ENCODE results near the gene CLEC4M.

- TF ChIP-seq SP1 (IDR thresholded peaks at IDR 0.05) (no peak), HDGF (IDR thresholded peaks at IDR 0.05; ENCODE audit: borderline replicate concordance) (no peak), NFRKB (IDR thresholded peaks at IDR 0.05) (no peak), FOXA1 (IDR thresholded peaks at IDR 0.05) (no peak)
Measured at GRCh38 chr19:7790416-7790815, 27.4 kb downstream of the CLEC4M start.
